HepG2 (cell line): Measurements from ENCODE around the gene ANKRD11. TPM values are rescaled to one million over a fixed set of nuclear protein-coding genes. Genes with fewer than 3 reads are reported as not detected.

ENCODE experiments used
- ELF1 ChIP-seq: sonication (generic); formaldehyde crosslinking; IDR thresholded peaks from 2 replicates; pipeline ENCODE4 v1.4.0; 2020; ENCODE audit warnings: missing genetic modification reagents
- FOXM1 ChIP-seq: sonication (generic); formaldehyde crosslinking; IDR thresholded peaks from 2 replicates; pipeline ENCODE4 v1.5.0; 2020; ENCODE audit warnings: missing genetic modification reagents
- GZF1 ChIP-seq: sonication (generic); formaldehyde crosslinking; IDR thresholded peaks from 2 replicates; pipeline ENCODE4 v1.5.1; 2020; ENCODE audit warnings: mild to moderate bottlenecking, missing genetic modification reagents
- PTBP1 ChIP-seq: fragments of 200-400 bp; formaldehyde crosslinking; IDR thresholded peaks from 2 replicates; pipeline ENCODE4 v1.6.1; 2018; ENCODE audit warnings: low read length, low read depth; ENCODE audit not compliant: poor library complexity, severe bottlenecking
- ZNF20 ChIP-seq: sonication (generic); formaldehyde crosslinking; IDR thresholded peaks from 2 replicates; pipeline ENCODE4 v1.4.0; 2020; ENCODE audit warnings: mild to moderate bottlenecking, moderate library complexity, missing genetic modification reagents
- ZNF501 ChIP-seq: sonication (generic); formaldehyde crosslinking; IDR thresholded peaks from 2 replicates; pipeline ENCODE4 v1.5.1; 2020; ENCODE audit warnings: mild to moderate bottlenecking, moderate library complexity, missing genetic modification reagents
- ZNF549 ChIP-seq: sonication (generic); formaldehyde crosslinking; IDR thresholded peaks from 2 replicates; pipeline ENCODE4 v1.5.0; 2020; ENCODE audit warnings: missing genetic modification reagents
- ZNF629 ChIP-seq: sonication (generic); formaldehyde crosslinking; conservative IDR thresholded peaks from 2 replicates; pipeline ENCODE4 v1.5.0; 2020; ENCODE audit warnings: missing genetic modification reagents
- ZNF761 ChIP-seq: sonication (generic); formaldehyde crosslinking; conservative IDR thresholded peaks from 2 replicates; pipeline ENCODE4 v1.4.0; 2020; ENCODE audit warnings: mild to moderate bottlenecking, missing genetic modification reagents
- ZNF775 ChIP-seq: sonication (generic); formaldehyde crosslinking; IDR thresholded peaks from 2 replicates; pipeline ENCODE4 v1.4.0; 2020; ENCODE audit warnings: missing genetic modification reagents, mild to moderate bottlenecking, moderate library complexity, borderline replicate concordance
- ZNF879 ChIP-seq: sonication (generic); formaldehyde crosslinking; IDR thresholded peaks from 2 replicates; pipeline ENCODE4 v1.8.1; 2023; ENCODE audit warnings: missing genetic modification reagents
- polyA plus RNA-seq, 8 experiments: library from polyadenylated mRNA; depleted of rRNA in 3 of 8; stranded (reverse) in 7 of 8; unstranded in 1 of 8; fragments of >200 nt; fragmentation: Illumina TruSeq in 4 of 8; extraction: Trizol in 4 of 8; gene quantifications; 2 replicates each; pipeline versions ENCODE4 v1.2.1 to v1.2.3, GENCODE V29; 2011 to 2016; ENCODE audit warnings: low read depth in 4 of 8, missing spikeins in 1 of 8, mixed read lengths in 1 of 8; ENCODE audit not compliant: insufficient read depth in 1 of 8
- total RNA-seq, 5 experiments: library from RNA; depleted of rRNA; stranded (reverse); fragments of >200 nt; fragmentation: Illumina TruSeq; extraction: Trizol; gene quantifications; 2 replicates each; pipeline ENCODE4 v1.2.3, GENCODE V29; 2016; ENCODE audit warnings: low read depth in 1 of 5
- TF ChIP-seq, protein P1 (sequence below), 2 experiments: fragments of 450-650 bp in 1 of 2; sonication (generic) in 1 of 2; formaldehyde crosslinking in 1 of 2; IDR thresholded peaks; 2 replicates each; pipeline versions ENCODE4 v1.6.1 to v1.8.0; 2016 to 2022; ENCODE audit warnings: antibody characterized with exemption in 1 of 2, mild to moderate bottlenecking in 1 of 2, missing genetic modification reagents in 1 of 2
- TF ChIP-seq, protein P2 (sequence below): sonication (generic); formaldehyde crosslinking; IDR thresholded peaks from 2 replicates; pipeline ENCODE4 v1.8.0; 2022; ENCODE audit warnings: mild to moderate bottlenecking, missing genetic modification reagents; ENCODE audit not compliant: insufficient replicate concordance
- TF ChIP-seq, protein P3 (sequence below): sonication (generic); formaldehyde crosslinking; IDR thresholded peaks from 2 replicates; pipeline ENCODE4 v1.8.1; 2023; ENCODE audit warnings: mild to moderate bottlenecking, inconsistent platforms, moderate library complexity, missing genetic modification reagents, borderline replicate concordance

Gene ANKRD11
- total and polyA plus RNA-seq, 2 of the 13 experiments (the other 11 are each of a cell fraction or from before 2014, with no cell fraction given) = 21.4 to 38.4 TPM

DNA sequence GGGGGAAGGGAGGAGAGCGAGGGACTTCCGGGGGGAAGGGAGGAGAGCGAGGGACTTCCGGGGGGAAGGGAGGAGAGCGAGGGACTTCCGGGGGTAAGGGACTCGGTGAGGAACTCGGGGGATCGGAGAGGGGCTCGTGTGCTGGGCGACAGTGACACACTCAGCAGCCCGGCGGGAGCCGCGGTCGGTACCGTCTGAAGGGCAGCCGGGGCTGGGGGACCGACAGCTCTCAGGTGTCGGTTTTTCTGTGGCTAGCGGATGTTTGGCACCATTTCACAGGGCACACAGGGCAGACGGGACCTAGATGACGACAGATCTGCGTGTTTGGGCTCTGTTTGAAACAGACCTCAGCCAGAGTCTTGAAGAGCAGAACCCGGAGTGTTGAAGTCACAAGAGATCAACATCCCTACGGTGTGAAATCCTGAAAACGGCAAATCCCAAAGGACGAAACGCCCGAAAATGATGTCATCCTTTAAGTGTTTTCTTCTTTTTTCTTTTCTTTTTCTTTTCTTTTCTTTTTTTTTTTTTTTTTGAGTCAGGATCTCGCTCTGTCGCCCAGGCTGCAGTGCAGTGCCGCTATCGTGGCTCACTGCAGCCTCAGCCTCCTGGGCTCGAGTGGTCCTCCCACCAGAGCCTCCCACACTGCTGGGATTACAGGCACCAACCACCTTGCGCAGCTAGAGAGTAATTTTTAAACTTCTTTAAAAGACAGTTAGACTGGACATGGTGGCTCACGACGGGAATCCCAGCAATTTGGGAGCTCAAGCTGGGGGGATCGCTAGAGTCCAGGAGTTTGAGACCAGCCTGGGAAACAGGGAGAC is 249.0 kb downstream of the ANKRD11 start (continued):
- TF ChIP-seq, protein P1, sequence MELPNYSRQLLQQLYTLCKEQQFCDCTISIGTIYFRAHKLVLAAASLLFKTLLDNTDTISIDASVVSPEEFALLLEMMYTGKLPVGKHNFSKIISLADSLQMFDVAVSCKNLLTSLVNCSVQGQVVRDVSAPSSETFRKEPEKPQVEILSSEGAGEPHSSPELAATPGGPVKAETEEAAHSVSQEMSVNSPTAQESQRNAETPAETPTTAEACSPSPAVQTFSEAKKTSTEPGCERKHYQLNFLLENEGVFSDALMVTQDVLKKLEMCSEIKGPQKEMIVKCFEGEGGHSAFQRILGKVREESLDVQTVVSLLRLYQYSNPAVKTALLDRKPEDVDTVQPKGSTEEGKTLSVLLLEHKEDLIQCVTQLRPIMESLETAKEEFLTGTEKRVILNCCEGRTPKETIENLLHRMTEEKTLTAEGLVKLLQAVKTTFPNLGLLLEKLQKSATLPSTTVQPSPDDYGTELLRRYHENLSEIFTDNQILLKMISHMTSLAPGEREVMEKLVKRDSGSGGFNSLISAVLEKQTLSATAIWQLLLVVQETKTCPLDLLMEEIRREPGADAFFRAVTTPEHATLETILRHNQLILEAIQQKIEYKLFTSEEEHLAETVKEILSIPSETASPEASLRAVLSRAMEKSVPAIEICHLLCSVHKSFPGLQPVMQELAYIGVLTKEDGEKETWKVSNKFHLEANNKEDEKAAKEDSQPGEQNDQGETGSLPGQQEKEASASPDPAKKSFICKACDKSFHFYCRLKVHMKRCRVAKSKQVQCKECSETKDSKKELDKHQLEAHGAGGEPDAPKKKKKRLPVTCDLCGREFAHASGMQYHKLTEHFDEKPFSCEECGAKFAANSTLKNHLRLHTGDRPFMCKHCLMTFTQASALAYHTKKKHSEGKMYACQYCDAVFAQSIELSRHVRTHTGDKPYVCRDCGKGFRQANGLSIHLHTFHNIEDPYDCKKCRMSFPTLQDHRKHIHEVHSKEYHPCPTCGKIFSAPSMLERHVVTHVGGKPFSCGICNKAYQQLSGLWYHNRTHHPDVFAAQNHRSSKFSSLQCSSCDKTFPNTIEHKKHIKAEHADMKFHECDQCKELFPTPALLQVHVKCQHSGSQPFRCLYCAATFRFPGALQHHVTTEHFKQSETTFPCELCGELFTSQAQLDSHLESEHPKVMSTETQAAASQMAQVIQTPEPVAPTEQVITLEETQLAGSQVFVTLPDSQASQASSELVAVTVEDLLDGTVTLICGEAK (IDR thresholded peaks at IDR 0.05) = peak; percentile 93
- TF ChIP-seq, protein P1 (CRISPR knock-in tag; IDR thresholded peaks at IDR 0.05) = peak; percentile 89; the same call in 1 of the 2 replicates
- TF ChIP-seq ZNF501 (CRISPR knock-in tag) = peak; percentile 77
- TF ChIP-seq ZNF549 (CRISPR knock-in tag) = no peak
- peak; percentile 91 for TF ChIP-seq ELF1 (CRISPR knock-in tag)
- TF ChIP-seq GZF1 (CRISPR knock-in tag) = no peak
- no peak; the same call in 1 of the 2 replicates for TF ChIP-seq ZNF775 (CRISPR knock-in tag)
- 0 out of 2 replicates have a peak, but pooled peaks have one; percentile 68 for TF ChIP-seq ZNF20 (CRISPR knock-in tag)
- TF ChIP-seq, protein P2, sequence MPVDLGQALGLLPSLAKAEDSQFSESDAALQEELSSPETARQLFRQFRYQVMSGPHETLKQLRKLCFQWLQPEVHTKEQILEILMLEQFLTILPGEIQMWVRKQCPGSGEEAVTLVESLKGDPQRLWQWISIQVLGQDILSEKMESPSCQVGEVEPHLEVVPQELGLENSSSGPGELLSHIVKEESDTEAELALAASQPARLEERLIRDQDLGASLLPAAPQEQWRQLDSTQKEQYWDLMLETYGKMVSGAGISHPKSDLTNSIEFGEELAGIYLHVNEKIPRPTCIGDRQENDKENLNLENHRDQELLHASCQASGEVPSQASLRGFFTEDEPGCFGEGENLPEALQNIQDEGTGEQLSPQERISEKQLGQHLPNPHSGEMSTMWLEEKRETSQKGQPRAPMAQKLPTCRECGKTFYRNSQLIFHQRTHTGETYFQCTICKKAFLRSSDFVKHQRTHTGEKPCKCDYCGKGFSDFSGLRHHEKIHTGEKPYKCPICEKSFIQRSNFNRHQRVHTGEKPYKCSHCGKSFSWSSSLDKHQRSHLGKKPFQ (CRISPR knock-in tag) = peak; percentile 85
- TF ChIP-seq ZNF761 (CRISPR knock-in tag) = 0 out of 2 replicates have a peak, but pooled peaks have one; percentile 40
- TF ChIP-seq, protein P3, sequence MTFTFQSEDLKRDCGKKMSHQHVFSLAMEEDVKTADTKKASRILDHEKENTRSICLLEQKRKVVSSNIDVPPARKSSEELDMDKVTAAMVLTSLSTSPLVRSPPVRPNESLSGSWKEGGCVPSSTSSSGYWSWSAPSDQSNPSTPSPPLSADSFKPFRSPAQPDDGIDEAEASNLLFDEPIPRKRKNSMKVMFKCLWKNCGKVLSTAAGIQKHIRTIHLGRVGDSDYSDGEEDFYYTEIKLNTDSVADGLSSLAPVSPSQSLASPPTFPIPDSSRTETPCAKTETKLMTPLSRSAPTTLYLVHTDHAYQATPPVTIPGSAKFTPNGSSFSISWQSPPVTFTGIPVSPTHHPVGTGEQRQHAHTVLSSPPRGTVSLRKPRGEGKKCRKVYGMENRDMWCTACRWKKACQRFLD (CRISPR knock-in tag) = peak; percentile 92; the same call in 1 of the 2 replicates
- TF ChIP-seq ZNF629 (CRISPR knock-in tag) = peak; percentile 7; the same call in 1 of the 2 replicates
- peak; percentile 95 for TF ChIP-seq ZNF879 (CRISPR knock-in tag)
- TF ChIP-seq FOXM1 (CRISPR knock-in tag) = no peak
- no peak for TF ChIP-seq PTBP1
